ENCODE results near the gene RHNO1.
"Not testable (repeated sequence)": the region's sequence is repeated elsewhere in the genome, so short reads cannot be mapped to it uniquely, and the experiment has no call there.

Gene RHNO1

GRCh38 chr12:2851931-2852330 is 25.1 kb upstream of the RHNO1 start:
- no peaks in the 10 kb centered on the region for H3K9me3 Mint-ChIP-seq
- DNase-seq (no peak), ATAC-seq (replicated peaks) (no peak)
- peak overlapping the region in 1 of 2 donors; percentile 25 for H3K27ac Mint-ChIP-seq
- H3K36me3 Mint-ChIP-seq (ENCODE audit: insufficient read depth) = peaks cover 3% of the 10 kb centered on the region
- no peaks in the 10 kb centered on the region for H3K27me3 Mint-ChIP-seq
- no peak overlapping the region for H3K4me3 Mint-ChIP-seq
- no peaks in the 10 kb centered on the region for H3K4me1 Mint-ChIP-seq (ENCODE audit: low read depth in 2 of 2)

GRCh38 chr12:2853626-2854025 is 23.4 kb upstream of the RHNO1 start:
- H3K9me3 Mint-ChIP-seq = no peaks in the 10 kb centered on the region
- H3K4me1 Mint-ChIP-seq (ENCODE audit: low read depth in 2 of 2) = no peaks in the 10 kb centered on the region
- H3K4me3 Mint-ChIP-seq = no peak overlapping the region
- no peak for ATAC-seq (replicated peaks)
- peak overlapping the region in 1 of 2 donors; percentile 78 for H3K27ac Mint-ChIP-seq
- H3K36me3 Mint-ChIP-seq (ENCODE audit: insufficient read depth) = peaks cover 3% of the 10 kb centered on the region
- no peaks in the 10 kb centered on the region for H3K27me3 Mint-ChIP-seq
- peak; percentile 12 to 18 (median 14) for DNase-seq

DNA sequence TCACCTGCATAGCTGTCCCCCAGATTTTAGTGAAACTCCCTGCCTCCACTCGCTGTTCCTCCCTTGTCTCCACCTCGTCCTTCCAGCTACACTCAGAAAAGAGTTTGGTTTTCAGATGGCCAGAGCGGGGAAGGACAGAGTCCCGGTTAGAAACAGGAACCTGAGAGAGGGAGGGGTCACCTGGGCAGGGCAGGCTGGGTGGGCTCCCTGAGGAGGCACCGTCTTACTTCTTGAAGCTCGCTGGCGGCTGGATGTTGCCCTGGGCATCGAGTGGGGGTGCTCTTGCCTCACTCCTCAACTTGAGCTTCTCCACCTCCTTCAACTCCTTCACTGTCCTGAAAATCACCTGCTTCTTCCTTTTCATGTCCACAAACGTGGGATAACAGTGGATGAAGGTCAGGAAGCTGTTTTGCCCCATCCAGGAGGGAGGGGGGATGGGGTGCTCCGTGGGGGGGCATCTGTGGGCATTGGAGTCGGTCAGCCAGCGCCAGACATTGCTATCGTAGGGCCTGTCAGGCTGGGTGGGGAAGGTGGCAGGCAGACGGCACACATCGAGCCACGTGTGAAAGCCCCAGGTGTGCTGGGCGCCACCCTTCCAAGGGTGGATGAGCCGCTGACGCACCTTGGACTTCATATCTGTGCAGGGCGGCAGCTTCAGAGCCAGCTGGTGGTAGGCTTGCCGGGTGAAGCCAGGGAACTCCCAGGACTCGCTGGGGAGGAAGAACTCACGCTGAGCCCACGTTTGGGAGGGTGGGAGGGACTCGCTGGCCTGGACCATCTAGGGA is 22.2 kb upstream of the RHNO1 start:
- no peak for DNase-seq
- ATAC-seq (replicated peaks) = no peak
- peak overlapping the region in 1 of 2 donors; percentile 46 for H3K27ac Mint-ChIP-seq
- no peak overlapping the region for H3K4me3 Mint-ChIP-seq
- no peaks in the 10 kb centered on the region for H3K27me3 Mint-ChIP-seq
- no peaks in the 10 kb centered on the region for H3K9me3 Mint-ChIP-seq
- H3K4me1 Mint-ChIP-seq (ENCODE audit: low read depth in 2 of 2) = no peaks in the 10 kb centered on the region
- H3K36me3 Mint-ChIP-seq (ENCODE audit: insufficient read depth) = peaks cover 2% of the 10 kb centered on the region

DNA sequence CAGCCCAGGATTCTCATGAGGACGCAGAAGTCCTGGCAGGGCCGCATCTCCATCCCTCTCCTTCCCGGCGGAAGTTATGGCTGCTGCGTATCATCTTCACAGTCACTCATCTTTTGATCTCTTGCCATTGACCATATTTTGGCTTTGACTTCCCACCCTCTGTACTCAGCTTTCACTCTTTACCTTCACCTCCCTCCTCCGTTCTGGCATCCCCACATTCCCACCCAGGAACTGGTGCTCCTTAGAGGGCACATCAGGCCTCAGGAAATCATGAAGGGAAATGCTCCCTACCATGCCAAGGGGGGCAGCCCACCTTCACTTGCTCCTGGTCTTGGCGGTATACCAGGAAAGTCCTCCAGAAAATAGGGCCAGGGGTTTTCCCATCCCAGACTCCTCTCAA is 21.5 kb upstream of the RHNO1 start:
- peaks cover 2% of the 10 kb centered on the region for H3K36me3 Mint-ChIP-seq (ENCODE audit: insufficient read depth)
- peak overlapping the region in 1 of 2 donors; percentile 32 for H3K27ac Mint-ChIP-seq
- H3K9me3 Mint-ChIP-seq = no peaks in the 10 kb centered on the region
- no peaks in the 10 kb centered on the region for H3K4me1 Mint-ChIP-seq (ENCODE audit: low read depth in 2 of 2)
- ATAC-seq (replicated peaks) (no peak), DNase-seq (no peak)
- no peaks in the 10 kb centered on the region for H3K27me3 Mint-ChIP-seq
- H3K4me3 Mint-ChIP-seq = no peak overlapping the region

DNA sequence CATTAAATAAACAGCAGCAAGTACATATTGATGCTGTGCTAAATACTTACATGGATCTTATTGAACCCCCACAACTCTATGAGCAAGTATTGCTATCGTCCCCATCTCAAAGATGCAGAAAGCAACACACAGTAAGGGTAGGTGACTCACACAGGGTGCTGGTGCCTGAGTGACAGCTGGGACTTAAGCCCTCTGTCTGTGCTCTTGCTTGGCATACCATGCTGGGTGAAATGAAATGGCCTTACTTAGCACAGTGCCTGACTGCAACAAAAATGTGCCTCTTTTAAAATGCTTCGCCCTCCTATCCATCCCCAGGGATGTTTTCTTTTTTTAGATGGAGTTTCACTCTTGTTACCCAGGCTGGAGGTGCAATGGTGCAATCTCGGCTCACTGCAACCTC is 21.0 kb upstream of the RHNO1 start:
- H3K36me3 Mint-ChIP-seq (ENCODE audit: insufficient read depth) = peaks cover 2% of the 10 kb centered on the region
- peak overlapping the region; percentile 32 to 76 for H3K27ac Mint-ChIP-seq
- H3K9me3 Mint-ChIP-seq = no peaks in the 10 kb centered on the region
- H3K4me3 Mint-ChIP-seq = no peak overlapping the region
- H3K27me3 Mint-ChIP-seq = no peaks in the 10 kb centered on the region
- no peaks in the 10 kb centered on the region for H3K4me1 Mint-ChIP-seq (ENCODE audit: low read depth in 2 of 2)
- DNase-seq = no peak
- ATAC-seq (replicated peaks) = no peak

GRCh38 chr12:2857021-2857431 is 20.0 kb upstream of the RHNO1 start, which contains the start of gene TEX52:
TEX52 (minus strand) TSS chr12:2857039; CDS start chr12:2857026, 13 bp downstream.
- Mint-ChIP-seq H3K27ac (peak within 1 kb of the TSS; percentile 52 to 76), H3K27me3 (no peaks in the 10 kb centered on the region)
- ATAC-seq (replicated peaks) = no peak

GRCh38 chr12:2857576-2857975 is 19.4 kb upstream of the RHNO1 start:
- Mint-ChIP-seq H3K36me3 (ENCODE audit: insufficient read depth) (peaks cover 2% of the 10 kb centered on the region), H3K4me3 (no peak overlapping the region), H3K27me3 (no peaks in the 10 kb centered on the region), H3K4me1 (ENCODE audit: low read depth in 2 of 2) (no peaks in the 10 kb centered on the region), H3K9me3 (no peaks in the 10 kb centered on the region), H3K27ac (peak overlapping the region in 1 of 2 donors; percentile 69)
- ATAC-seq (replicated peaks) = no peak
- no peak for DNase-seq

More at GRCh38 chr12:2857021-2857431, 20.0 kb upstream of the RHNO1 start, which contains the start of gene TEX52:
- Mint-ChIP-seq H3K4me3 (no peak within 1 kb of the TSS), H3K4me1 (ENCODE audit: low read depth in 2 of 2) (no peaks in the 10 kb centered on the region), H3K36me3 (ENCODE audit: insufficient read depth) (peaks cover 2% of the 10 kb centered on the region), H3K9me3 (no peaks in the 10 kb centered on the region)
- DNase-seq = no peak

- DNase-seq (no peak), ATAC-seq (replicated peaks) (no peak)
- Mint-ChIP-seq H3K27ac (peak overlapping the region in 1 of 2 donors; percentile 30), H3K9me3 (no peaks in the 10 kb centered on the region), H3K27me3 (no peaks in the 10 kb centered on the region), H3K4me3 (no peak overlapping the region), H3K4me1 (ENCODE audit: low read depth in 2 of 2) (no peaks in the 10 kb centered on the region), H3K36me3 (ENCODE audit: insufficient read depth) (peaks cover 2% of the 10 kb centered on the region)
Observed at GRCh38 chr12:2858334-2858733, 18.7 kb upstream of the RHNO1 start.

DNA sequence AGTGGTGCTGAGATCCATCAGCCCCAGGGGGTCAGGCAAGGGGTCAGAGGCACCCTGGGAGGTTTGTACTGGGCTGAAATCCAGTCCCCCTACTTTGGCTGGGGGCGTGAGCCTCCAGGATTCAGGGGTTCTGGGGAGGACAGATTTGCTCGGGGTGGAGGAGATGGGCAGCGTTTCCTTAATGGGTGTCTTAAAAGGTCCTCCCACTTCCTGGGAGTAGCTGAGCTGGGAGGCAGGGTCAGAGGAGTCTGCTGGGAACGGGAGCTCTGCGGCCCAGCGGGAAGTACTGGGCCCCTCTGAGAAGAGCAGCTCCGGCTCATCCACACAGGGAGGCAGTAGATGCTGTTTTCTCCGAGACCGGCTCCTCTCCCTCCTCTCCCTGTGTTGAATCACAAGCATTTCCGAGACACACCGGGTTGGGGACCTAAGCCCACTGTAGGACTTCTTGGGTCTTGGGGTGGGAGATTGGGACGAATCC is 18.0 kb upstream of the RHNO1 start:
- Mint-ChIP-seq H3K4me1 (ENCODE audit: low read depth in 2 of 2) (no peaks in the 10 kb centered on the region), H3K27me3 (no peaks in the 10 kb centered on the region), H3K36me3 (ENCODE audit: insufficient read depth) (peaks cover 2% of the 10 kb centered on the region), H3K9me3 (no peaks in the 10 kb centered on the region), H3K27ac (peak overlapping the region in 1 of 2 donors; percentile 30), H3K4me3 (no peak overlapping the region)
- DNase-seq (no peak), ATAC-seq (replicated peaks) (no peak)

DNA sequence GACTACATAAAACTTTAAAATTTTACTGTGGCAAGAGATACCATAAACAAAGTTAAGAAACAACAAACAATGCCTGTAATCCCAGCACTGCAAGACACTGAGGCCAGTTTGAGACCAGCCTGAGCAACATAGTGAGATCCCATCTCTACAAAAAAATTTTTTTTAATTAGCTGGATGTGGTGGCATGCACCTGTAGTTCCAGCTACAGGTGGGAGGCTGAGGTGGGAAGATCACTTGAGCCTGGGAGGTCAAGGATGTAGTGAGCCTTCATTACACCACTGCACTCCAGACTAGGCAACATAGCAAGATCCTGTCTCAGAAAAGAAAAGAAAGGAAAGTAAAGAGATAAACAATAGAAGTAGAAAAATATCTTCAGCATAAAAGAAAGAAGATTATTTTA is 16.9 kb upstream of the RHNO1 start:
- no peaks in the 10 kb centered on the region for H3K9me3 Mint-ChIP-seq
- ATAC-seq (replicated peaks) = no peak
- no peak for DNase-seq
- no peaks in the 10 kb centered on the region for H3K4me1 Mint-ChIP-seq (ENCODE audit: low read depth in 2 of 2)
- H3K36me3 Mint-ChIP-seq (ENCODE audit: insufficient read depth) = peaks cover 2% of the 10 kb centered on the region
- H3K27ac Mint-ChIP-seq = no peak overlapping the region
- H3K27me3 Mint-ChIP-seq = no peaks in the 10 kb centered on the region
- H3K4me3 Mint-ChIP-seq = no peak overlapping the region

GRCh38 chr12:2862876-2863275 is 14.1 kb upstream of the RHNO1 start:
- H3K27me3 Mint-ChIP-seq = no peaks in the 10 kb centered on the region
- no peaks in the 10 kb centered on the region for H3K9me3 Mint-ChIP-seq
- H3K4me3 Mint-ChIP-seq = no peak overlapping the region
- H3K4me1 Mint-ChIP-seq (ENCODE audit: low read depth in 2 of 2) = peaks cover 2 to 5% of the 10 kb centered on the region in 2 donors
- no peak overlapping the region for H3K27ac Mint-ChIP-seq
- ATAC-seq (replicated peaks) = no peak
- no peak for DNase-seq
- H3K36me3 Mint-ChIP-seq (ENCODE audit: insufficient read depth) = peaks cover 2% of the 10 kb centered on the region

DNA sequence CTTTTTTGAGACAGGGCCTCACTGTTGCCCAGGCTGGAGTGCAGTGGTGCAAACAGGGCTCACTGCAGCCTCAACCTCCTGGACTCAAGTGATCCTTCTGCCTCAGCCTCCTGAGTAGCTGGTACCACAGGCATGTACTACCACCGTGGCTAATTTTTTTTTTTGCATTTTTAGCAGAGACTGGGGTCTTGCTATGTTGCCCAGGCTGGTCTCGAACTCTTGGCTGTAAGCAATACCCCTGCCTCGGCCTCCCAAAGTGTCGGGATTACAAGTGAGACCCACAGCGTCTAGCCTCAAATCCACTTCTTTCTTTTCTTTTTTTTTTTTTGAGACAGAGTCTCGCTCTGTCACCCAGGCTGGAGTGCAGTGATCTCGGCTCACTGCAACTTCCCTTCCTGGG is 13.6 kb upstream of the RHNO1 start:
- not testable (repeated sequence) for H3K4me3 Mint-ChIP-seq; H3K4me1 Mint-ChIP-seq (ENCODE audit: low read depth in 2 of 2); H3K27ac Mint-ChIP-seq; H3K27me3 Mint-ChIP-seq; DNase-seq; ATAC-seq (replicated peaks); H3K9me3 Mint-ChIP-seq; H3K36me3 Mint-ChIP-seq (ENCODE audit: insufficient read depth)

DNA sequence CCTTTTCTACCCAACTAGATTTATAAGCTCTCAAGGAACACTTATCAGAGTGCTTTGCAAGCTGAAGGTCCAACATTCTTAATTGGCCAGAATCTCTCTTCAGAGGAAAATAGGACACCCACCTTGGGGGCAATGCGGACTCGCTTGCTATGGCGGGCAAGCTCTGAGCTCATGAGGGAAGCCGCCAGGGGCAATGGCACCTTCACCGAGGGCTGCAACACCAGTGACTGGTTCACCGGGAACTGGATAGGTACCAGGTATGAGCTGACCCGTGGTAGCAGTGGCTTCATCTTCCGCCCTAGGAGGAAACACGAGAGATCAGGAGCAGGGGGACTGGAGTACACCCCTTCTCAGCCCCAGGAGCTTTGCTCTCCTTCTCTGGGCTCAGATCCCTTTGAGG is 12.8 kb upstream of the RHNO1 start:
- Mint-ChIP-seq H3K4me3 (no peak overlapping the region), H3K36me3 (ENCODE audit: insufficient read depth) (no peaks in the 10 kb centered on the region), H3K4me1 (ENCODE audit: low read depth in 2 of 2) (peaks cover 2 to 5% of the 10 kb centered on the region in 2 donors), H3K9me3 (no peaks in the 10 kb centered on the region), H3K27me3 (no peaks in the 10 kb centered on the region), H3K27ac (peak overlapping the region; percentile 62 to 69)
- DNase-seq = no peak
- no peak for ATAC-seq (replicated peaks)

- not testable (repeated sequence) for DNase-seq; H3K4me1 Mint-ChIP-seq (ENCODE audit: low read depth in 2 of 2)
- peak overlapping the region in 1 of 2 donors; percentile 90 for H3K27ac Mint-ChIP-seq
Observed at GRCh38 chr12:2868986-2869632, 7.9 kb upstream of the RHNO1 start.

More at GRCh38 chr12:2868986-2869632, 7.9 kb upstream of the RHNO1 start:
- H3K9me3 Mint-ChIP-seq; H3K36me3 Mint-ChIP-seq (ENCODE audit: insufficient read depth); H3K4me3 Mint-ChIP-seq; ATAC-seq (replicated peaks); H3K27me3 Mint-ChIP-seq: not testable (repeated sequence)
